ES-I3 (cell line): ENCODE measurements around the gene USP17L22.
"Not testable (repeated sequence)": the region's sequence is repeated elsewhere in the genome, so short reads cannot be mapped to it uniquely, and the experiment has no call there.

ENCODE experiments used
- H3K36me3 ChIP-seq: 2 replicates; pipeline ENCODE4 v1.6.1; 2013; ENCODE audit warnings: mild to moderate bottlenecking, low read length, control low read depth, moderate library complexity; ENCODE audit not compliant: insufficient read depth
- H3K4me1 ChIP-seq: 2 replicates; pipeline ENCODE4 v1.6.1; 2013; ENCODE audit warnings: mild to moderate bottlenecking, control low read depth, low read length; ENCODE audit not compliant: insufficient read depth
- H3K9ac ChIP-seq: 2 replicates; pipeline ENCODE4 v1.6.1; 2013; ENCODE audit warnings: low read depth, mild to moderate bottlenecking, low read length, moderate library complexity
- H3K9me3 ChIP-seq: 2 replicates; pipeline ENCODE4 v1.6.1; 2013; ENCODE audit warnings: mild to moderate bottlenecking, low read length, moderate library complexity; ENCODE audit not compliant: control insufficient read depth, insufficient read depth

Gene USP17L22

GRCh38 chr4:9267319-9267718 is at the start of gene USP17L22:
Gene USP17L22, plus strand, starts transcription at chr4:9267619. Its CDS starts 0 bp downstream, at chr4:9267619.
- not testable (repeated sequence) for H3K9me3 ChIP-seq, H3K36me3 ChIP-seq, H3K9ac ChIP-seq, H3K4me1 ChIP-seq

DNA sequence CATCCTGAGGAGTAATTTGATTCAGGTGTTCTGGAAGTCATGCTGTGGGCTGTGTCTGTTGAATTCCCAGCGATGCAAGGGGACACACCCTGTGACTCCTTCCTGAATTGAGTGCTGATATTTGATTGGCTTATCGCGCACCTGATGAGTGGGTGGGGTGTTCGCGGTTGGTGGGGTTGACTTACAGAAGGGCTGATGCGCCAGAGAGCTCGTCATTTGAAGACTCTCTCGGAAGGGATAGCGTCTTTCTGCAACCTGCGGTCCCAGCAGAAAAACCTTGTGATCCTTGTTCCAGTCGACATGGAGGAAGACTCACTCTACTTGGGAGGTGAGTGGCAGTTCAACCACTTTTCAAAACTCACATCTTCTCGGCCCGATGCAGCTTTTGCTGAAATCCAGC is 47.6 kb upstream of the USP17L22 start, which contains the start of gene USP17L12:
Gene USP17L12 (plus strand): TSS at position 301 of the 400 bp plus-strand sequence. CDS start 0 bp downstream, at position 301.
- H3K9ac ChIP-seq, H3K36me3 ChIP-seq, H3K4me1 ChIP-seq, H3K9me3 ChIP-seq: not testable (repeated sequence)

GRCh38 chr4:9224596-9224995 is 42.8 kb upstream of the USP17L22 start, which contains the start of gene USP17L13:
Gene USP17L13, plus strand, starts transcription at chr4:9224896. Its CDS starts 0 bp downstream, at chr4:9224896.
- H3K9me3 ChIP-seq, H3K4me1 ChIP-seq, H3K9ac ChIP-seq, H3K36me3 ChIP-seq: not testable (repeated sequence)

GRCh38 chr4:9230249-9230648 is 37.2 kb upstream of the USP17L22 start:
- not testable (repeated sequence) for H3K4me1 ChIP-seq, H3K9me3 ChIP-seq, H3K9ac ChIP-seq, H3K36me3 ChIP-seq

GRCh38 chr4:9234085-9234484 is 33.3 kb upstream of the USP17L22 start, which contains the start of gene USP17L15:
Gene USP17L15, plus strand, starts transcription at chr4:9234385. Its CDS starts 0 bp downstream, at chr4:9234385.
- not testable (repeated sequence) for H3K9me3 ChIP-seq, H3K36me3 ChIP-seq, H3K9ac ChIP-seq, H3K4me1 ChIP-seq

GRCh38 chr4:9238461-9238860 is 29.0 kb upstream of the USP17L22 start:
- H3K36me3 ChIP-seq, H3K9me3 ChIP-seq, H3K9ac ChIP-seq, H3K4me1 ChIP-seq: not testable (repeated sequence)

DNA sequence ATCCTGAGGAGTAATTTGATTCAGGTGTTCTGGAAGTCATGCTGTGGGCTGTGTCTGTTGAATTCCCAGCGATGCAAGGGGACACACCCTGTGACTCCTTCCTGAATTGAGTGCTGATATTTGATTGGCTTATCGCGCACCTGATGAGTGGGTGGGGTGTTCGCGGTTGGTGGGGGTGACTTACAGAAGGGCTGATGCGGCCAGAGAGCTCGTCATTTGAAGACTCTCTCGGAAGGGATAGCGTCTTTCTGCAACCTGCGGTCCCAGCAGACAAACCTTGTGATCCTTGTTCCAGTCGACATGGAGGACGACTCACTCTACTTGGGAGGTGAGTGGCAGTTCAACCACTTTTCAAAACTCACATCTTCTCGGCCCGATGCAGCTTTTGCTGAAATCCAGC is 23.8 kb upstream of the USP17L22 start, which contains the start of gene USP17L17:
Gene USP17L17 (plus strand): TSS at position 301 of the 400 bp plus-strand sequence. CDS start 0 bp downstream, at position 301.
- H3K9me3 ChIP-seq, H3K9ac ChIP-seq, H3K36me3 ChIP-seq, H3K4me1 ChIP-seq: not testable (repeated sequence)

DNA sequence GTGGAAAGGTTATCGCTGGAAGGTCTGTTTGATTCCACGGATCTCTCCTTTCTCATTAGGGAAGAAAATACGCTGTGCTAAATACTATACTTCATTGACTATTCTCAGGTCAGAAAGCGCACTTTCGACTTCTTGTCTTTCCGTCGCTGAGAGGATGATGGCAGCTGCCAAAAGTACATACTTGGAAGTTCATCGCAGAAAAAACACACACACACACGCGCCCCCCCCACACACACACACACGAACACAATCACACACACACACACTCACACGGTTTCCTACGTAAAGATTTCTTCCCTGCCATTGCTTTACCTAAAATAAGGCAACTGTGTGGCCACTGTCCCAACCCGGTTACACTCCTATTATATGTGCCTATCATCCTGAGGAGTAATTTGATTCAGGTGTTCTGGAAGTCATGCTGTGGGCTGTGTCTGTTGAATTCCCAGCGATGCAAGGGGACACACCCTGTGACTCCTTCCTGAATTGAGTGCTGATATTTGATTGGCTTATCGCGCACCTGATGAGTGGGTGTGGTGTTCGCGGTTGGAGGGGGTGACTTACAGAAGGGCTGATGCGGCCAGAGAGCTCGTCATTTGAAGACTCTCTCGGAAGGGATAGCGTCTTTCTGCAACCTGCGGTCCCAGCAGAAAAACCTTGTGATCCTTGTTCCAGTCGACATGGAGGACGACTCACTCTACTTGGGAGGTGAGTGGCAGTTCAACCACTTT is 19.3 kb upstream of the USP17L22 start, which contains the start of gene USP17L18:
Gene USP17L18 (plus strand): TSS at position 678 of the 728 bp plus-strand sequence. CDS start 0 bp downstream, at position 678.
- H3K9me3 ChIP-seq, H3K4me1 ChIP-seq, H3K9ac ChIP-seq, H3K36me3 ChIP-seq: not testable (repeated sequence)

- H3K9ac ChIP-seq, H3K9me3 ChIP-seq, H3K36me3 ChIP-seq, H3K4me1 ChIP-seq: not testable (repeated sequence)
Measured at GRCh38 chr4:9253078-9253477, 14.3 kb upstream of the USP17L22 start, which contains the start of gene USP17L19. Gene USP17L19, plus strand, starts transcription at chr4:9253378. Its CDS starts 0 bp downstream, at chr4:9253378.

DNA sequence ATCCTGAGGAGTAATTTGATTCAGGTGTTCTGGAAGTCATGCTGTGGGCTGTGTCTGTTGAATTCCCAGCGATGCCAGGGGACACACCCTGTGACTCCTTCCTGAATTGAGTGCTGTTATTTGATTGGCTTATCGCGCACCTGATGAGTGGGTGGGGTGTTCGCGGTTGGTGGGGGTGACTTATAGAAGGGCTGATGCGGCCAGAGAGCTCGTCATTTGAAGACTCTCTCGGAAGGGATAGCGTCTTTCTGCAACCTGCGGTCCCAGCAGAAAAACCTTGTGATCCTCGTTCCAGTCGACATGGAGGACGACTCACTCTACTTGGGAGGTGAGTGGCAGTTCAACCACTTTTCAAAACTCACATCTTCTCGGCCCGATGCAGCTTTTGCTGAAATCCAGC is 9.6 kb upstream of the USP17L22 start, which contains the start of gene USP17L20:
Gene USP17L20 (plus strand): TSS at position 301 of the 400 bp plus-strand sequence. CDS start 0 bp downstream, at position 301.
- not testable (repeated sequence) for H3K4me1 ChIP-seq, H3K9me3 ChIP-seq, H3K36me3 ChIP-seq, H3K9ac ChIP-seq

DNA sequence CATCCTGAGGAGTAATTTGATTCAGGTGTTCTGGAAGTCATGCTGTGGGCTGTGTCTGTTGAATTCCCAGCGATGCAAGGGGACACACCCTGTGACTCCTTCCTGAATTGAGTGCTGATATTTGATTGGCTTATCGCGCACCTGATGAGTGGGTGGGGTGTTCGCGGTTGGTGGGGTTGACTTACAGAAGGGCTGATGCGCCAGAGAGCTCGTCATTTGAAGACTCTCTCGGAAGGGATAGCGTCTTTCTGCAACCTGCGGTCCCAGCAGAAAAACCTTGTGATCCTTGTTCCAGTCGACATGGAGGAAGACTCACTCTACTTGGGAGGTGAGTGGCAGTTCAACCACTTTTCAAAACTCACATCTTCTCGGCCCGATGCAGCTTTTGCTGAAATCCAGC is 4.8 kb upstream of the USP17L22 start, which contains the start of gene USP17L21:
Gene USP17L21 (plus strand): TSS at position 301 of the 400 bp plus-strand sequence. CDS start 0 bp downstream, at position 301.
- not testable (repeated sequence) for H3K9me3 ChIP-seq, H3K36me3 ChIP-seq, H3K4me1 ChIP-seq, H3K9ac ChIP-seq

DNA sequence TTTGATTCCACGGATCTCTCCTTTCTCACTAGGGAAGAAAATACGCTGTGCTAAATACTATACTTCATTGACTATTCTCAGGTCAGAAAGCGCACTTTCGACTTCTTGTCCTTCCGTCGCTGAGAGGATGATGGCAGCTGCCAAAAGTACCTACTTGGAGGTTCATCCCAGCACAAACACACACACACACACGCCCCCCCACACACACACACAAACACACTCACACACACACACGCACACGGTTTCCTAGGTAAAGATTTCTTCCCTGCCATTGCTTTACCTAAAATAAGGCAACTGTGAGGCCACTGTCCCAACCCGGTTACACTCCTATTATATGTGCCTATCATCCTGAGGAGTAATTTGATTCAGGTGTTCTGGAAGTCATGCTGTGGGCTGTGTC is 4.3 kb downstream of the USP17L22 start:
- not testable (repeated sequence) for H3K36me3 ChIP-seq

More for the DNA sequence above, 4.3 kb downstream of the USP17L22 start:
- H3K9ac ChIP-seq, H3K4me1 ChIP-seq, H3K9me3 ChIP-seq: not testable (repeated sequence)
